IMR-90 (cell line): ENCODE results near the gene NUDT7. TPM values are rescaled to one million over a fixed set of nuclear protein-coding genes. Genes with fewer than 3 reads are reported as not detected.

Experiments used
- ATAC-seq: fragments of 200-7000 bp; cut with Tn5 transposase; 2 replicates; pipeline ENCODE4 v1.9.1; 2020; ENCODE audit warnings: low read depth, mild to moderate bottlenecking, moderate library complexity
- BruUV-seq: library from RNA; stranded (reverse); fragments of 400-500 nt; replicated peaks from 2 replicates; lab custom pipeline; 2021; lab: Mats Ljungman, UMichigan
- CTCF ChIA-PET: fragments of 300-600 bp; formaldehyde crosslinking; extraction: SDS; loops from one replicate; lab custom pipeline; 2021; ENCODE audit warnings: antibody characterized with exemption; lab: Yijun Ruan, JAX
- POLR2A ChIA-PET: fragments of 300-600 bp; sonication (Branson Sonifier 250); formaldehyde crosslinking; loops from one replicate; lab custom pipeline; 2022; ENCODE audit warnings: antibody characterized with exemption; ENCODE audit not compliant: unreplicated experiment; lab: Charles Lee
- DNase-seq: peaks from one replicate; pipeline ENCODE4 v3.0.0; 2013
- H2AFZ ChIP-seq: replicated peaks from 2 replicates; pipeline ENCODE3; 2013; ENCODE audit warnings: low read length, mild to moderate bottlenecking; ENCODE audit not compliant: poor library complexity
- H2AK5ac ChIP-seq: 2 replicates; pipeline ENCODE4 v1.6.1; 2013; ENCODE audit warnings: low read depth, low read length, inconsistent platforms
- H2AK9ac ChIP-seq: replicated peaks from 2 replicates; pipeline ENCODE3; 2013; ENCODE audit warnings: mild to moderate bottlenecking, low read depth, low read length, moderate library complexity; ENCODE audit not compliant: poor library complexity
- H2BK120ac ChIP-seq: 2 replicates; pipeline ENCODE4 v1.6.1; 2013; ENCODE audit warnings: low read depth, low read length, inconsistent platforms
- H2BK15ac ChIP-seq: 3 replicates; pipeline ENCODE4 v1.6.1; 2013; ENCODE audit warnings: low read depth, low read length, inconsistent platforms
- H2BK20ac ChIP-seq: 2 replicates; pipeline ENCODE4 v1.6.1; 2013; ENCODE audit warnings: low read depth, mild to moderate bottlenecking, inconsistent platforms, low read length, moderate library complexity
- H2BK5ac ChIP-seq: 2 replicates; pipeline ENCODE4 v1.6.1; 2013; ENCODE audit warnings: mild to moderate bottlenecking, low read depth, low read length, inconsistent platforms; ENCODE audit not compliant: poor library complexity, severe bottlenecking
- H3K14ac ChIP-seq: replicated peaks from 2 replicates; pipeline ENCODE4 v1.6.1; 2013; ENCODE audit warnings: low read depth, low read length, inconsistent platforms
- H3K18ac ChIP-seq: 2 replicates; pipeline ENCODE4 v1.6.1; 2013; ENCODE audit warnings: low read depth, low read length, control low read depth
- H3K23ac ChIP-seq: 2 replicates; pipeline ENCODE4 v1.6.1; 2013; ENCODE audit warnings: low read depth, low read length, inconsistent platforms
- H3K27ac ChIP-seq: 2 replicates; pipeline ENCODE4 v1.5.1; 2013; ENCODE audit warnings: mild to moderate bottlenecking, control low read depth, low read length; ENCODE audit not compliant: insufficient read depth
- H3K27me3 ChIP-seq: 2 replicates; pipeline ENCODE4 v1.6.1; 2013; ENCODE audit warnings: low read length; ENCODE audit not compliant: control insufficient read depth, insufficient read depth
- H3K36me3 ChIP-seq: 2 replicates; pipeline ENCODE4 v1.6.1; 2013; ENCODE audit warnings: low read length, mixed read lengths; ENCODE audit not compliant: control insufficient read depth, insufficient read depth
- H3K4ac ChIP-seq: 2 replicates; pipeline ENCODE4 v1.6.1; 2013; ENCODE audit warnings: low read depth, low read length, inconsistent platforms
- H3K4me1 ChIP-seq: 2 replicates; pipeline ENCODE4 v1.6.1; 2013; ENCODE audit warnings: low read length, mixed read lengths; ENCODE audit not compliant: control insufficient read depth, insufficient read depth
- H3K4me2 ChIP-seq: 2 replicates; pipeline ENCODE4 v1.6.1; 2013; ENCODE audit warnings: low read depth, mild to moderate bottlenecking, control low read depth, low read length, moderate library complexity
- H3K4me3 ChIP-seq: 2 replicates; pipeline ENCODE4 v1.5.1; 2013; ENCODE audit warnings: low read depth, mild to moderate bottlenecking, control low read depth, low read length, moderate library complexity; ENCODE audit not compliant: insufficient read depth
- H3K56ac ChIP-seq: 2 replicates; pipeline ENCODE4 v1.6.1; 2013; ENCODE audit warnings: low read length, inconsistent platforms; ENCODE audit not compliant: insufficient read depth; ENCODE audit errors: extremely low read depth
- H3K79me1 ChIP-seq, 2 experiments: 2 replicates each; pipeline ENCODE4 v1.6.1; 2013; ENCODE audit warnings: low read length in 2 of 2, inconsistent platforms in 1 of 2, low read depth in 1 of 2
- H3K9ac ChIP-seq: 2 replicates; pipeline ENCODE4 v1.6.1; 2013; ENCODE audit warnings: low read depth, low read length, control low read depth
- H3K9me1 ChIP-seq: 2 replicates; pipeline ENCODE4 v1.6.1; 2013; ENCODE audit warnings: low read length, inconsistent platforms; ENCODE audit not compliant: insufficient read depth
- H3K9me3 ChIP-seq: 2 replicates; pipeline ENCODE4 v1.6.1; 2013; ENCODE audit warnings: low read length; ENCODE audit not compliant: control insufficient read depth, insufficient read depth
- H4K20me1 ChIP-seq: 2 replicates; pipeline ENCODE4 v1.6.1; 2013; ENCODE audit warnings: low read length, inconsistent platforms; ENCODE audit not compliant: insufficient read depth
- H4K5ac ChIP-seq: 2 replicates; pipeline ENCODE4 v1.6.1; 2013; ENCODE audit warnings: mild to moderate bottlenecking, low read depth, low read length, control low read depth
- H4K8ac ChIP-seq, 2 experiments: 2 replicates each; pipeline ENCODE4 v1.6.1; 2013; ENCODE audit warnings: low read depth in 2 of 2, low read length in 2 of 2, control low read depth in 1 of 2, inconsistent platforms in 1 of 2
- H4K91ac ChIP-seq: 2 replicates; pipeline ENCODE4 v1.6.1; 2013; ENCODE audit warnings: low read depth, low read length, inconsistent platforms; ENCODE audit not compliant: insufficient read depth
- CHD1 ChIP-seq: IDR thresholded peaks from 2 replicates; pipeline ENCODE4 v1.6.1; 2012; ENCODE audit warnings: low read depth, low read length, improper control_type of control experiment
- ELK1 ChIP-seq: fragments of 150-350 bp; IDR thresholded peaks from 2 replicates; pipeline ENCODE4 v1.6.1; 2016; ENCODE audit warnings: low read depth, mild to moderate bottlenecking, low read length, moderate library complexity, borderline replicate concordance
- FOS ChIP-seq: fragments of 150-350 bp; IDR thresholded peaks from 2 replicates; pipeline ENCODE4 v1.6.1; 2016; ENCODE audit warnings: low read depth, low read length
- MAFK ChIP-seq: IDR thresholded peaks from 2 replicates; pipeline ENCODE4 v1.6.1; 2012; ENCODE audit warnings: low read depth, low read length, improper control_type of control experiment
- MAZ ChIP-seq: IDR thresholded peaks from 2 replicates; pipeline ENCODE4 v1.6.1; 2012; ENCODE audit warnings: low read depth, mild to moderate bottlenecking, low read length, improper control_type of control experiment, moderate library complexity, borderline replicate concordance
- MXI1 ChIP-seq: IDR thresholded peaks from 2 replicates; pipeline ENCODE4 v1.6.1; 2012; ENCODE audit warnings: low read depth, mild to moderate bottlenecking, low read length, moderate library complexity, borderline replicate concordance
- NFE2L2 ChIP-seq: fragments of 150-350 bp; IDR thresholded peaks from 2 replicates; pipeline ENCODE4 v1.6.1; 2016; ENCODE audit warnings: low read depth, mild to moderate bottlenecking, low read length
- POLR2A ChIP-seq: IDR thresholded peaks from 2 replicates; pipeline ENCODE4 v1.6.1; 2012; ENCODE audit warnings: mild to moderate bottlenecking, low read depth, low read length
- RAD21 ChIP-seq: IDR thresholded peaks from 2 replicates; pipeline ENCODE4 v1.6.1; 2012; ENCODE audit warnings: low read length, improper control_type of control experiment
- RCOR1 ChIP-seq: IDR thresholded peaks from 2 replicates; pipeline ENCODE4 v1.6.1; 2012; ENCODE audit warnings: mild to moderate bottlenecking, low read length, improper control_type of control experiment; ENCODE audit not compliant: insufficient replicate concordance
- RFX5 ChIP-seq: IDR thresholded peaks from 2 replicates; pipeline ENCODE4 v1.8.0; 2012; ENCODE audit warnings: low read depth, mild to moderate bottlenecking, low read length, moderate library complexity
- SMC3 ChIP-seq: fragments of 150-350 bp; IDR thresholded peaks from 2 replicates; pipeline ENCODE4 v1.6.1; 2016; ENCODE audit warnings: low read depth, mild to moderate bottlenecking, antibody characterized with exemption, low read length, moderate library complexity
- USF2 ChIP-seq: fragments of 150-350 bp; IDR thresholded peaks from 2 replicates; pipeline ENCODE4 v1.6.1; 2017; ENCODE audit warnings: mild to moderate bottlenecking, antibody characterized with exemption, low read length, low read depth
- WGBS, 2 experiments: methylation state at CpG; one replicate each; pipeline versions ENCODE4 v1.1.5 to v1.1.7; 2013; ENCODE audit warnings: missing lambda C conversion rate in 2 of 2; ENCODE audit not compliant: insufficient read length in 1 of 2; ENCODE audit errors: extremely low coverage in 2 of 2; 5-methylcytosine and 5-hydroxymethylcytosine counted together
- dilution Hi-C: fragments of 300-500 bp; cut with HindIII; formaldehyde crosslinking; loops from one replicate; pipeline ENCODE4 v1.14.3; 2018; ENCODE audit warnings: low sequenced_read_pairs; ENCODE audit not compliant: unreplicated experiment
- in situ Hi-C: fragments of 300-500 bp; cut with MboI; formaldehyde crosslinking; loops from 3 replicates; pipeline ENCODE4 v1.14.3; 2019; ENCODE audit warnings: low sequenced_read_pairs, inconsistent platforms, mixed read lengths
- intact Hi-C: fragments of 100-400 bp; cut with micrococcal nuclease; formaldehyde crosslinking; loops from 2 replicates; pipeline ENCODE4 v1.10.0; 2022
- polyA plus RNA-seq, 3 experiments: library from polyadenylated mRNA; depleted of rRNA; stranded (reverse); fragments of >200 nt; gene quantifications; 2 replicates each; pipeline ENCODE4 v1.2.3, GENCODE V29; 2012; ENCODE audit warnings: low replicate concordance in 1 of 3
- total RNA-seq: library from RNA; depleted of rRNA; stranded (reverse); fragments of >200 nt; gene quantifications from 2 replicates; pipeline ENCODE4 v1.2.3, GENCODE V29; 2012

Gene NUDT7
- total and polyA plus RNA-seq, 2 of the 4 experiments (the other 2 are of a cell fraction): 4.3 to 6.2 TPM

GRCh38 chr16:77787452-77787851 lies 65.1 kb downstream of the NUDT7 start:
- Histone ChIP-seq H2AK5ac (no peak overlapping the region), H3K4me3 (no peak overlapping the region), H4K8ac (no peak overlapping the region), H2BK120ac (peak overlapping the region; percentile 39; the same call in 1 of the 2 replicates), H3K9me1 (no peaks in the 10 kb centered on the region; the same call in 1 of the 2 replicates), H3K9me3 (no peaks in the 10 kb centered on the region), H3K14ac (no peak overlapping the region), H3K9ac (no peak overlapping the region), H4K5ac (no peak overlapping the region), H2AK9ac (no peak overlapping the region), H4K20me1 (no peaks in the 10 kb centered on the region), H3K36me3 (no peaks in the 10 kb centered on the region), H3K27ac (no peak overlapping the region), H3K23ac (no peak overlapping the region), H2BK15ac (no peak overlapping the region), H3K56ac (no peak overlapping the region), H3K79me1 (peaks cover 0 to 3% of the 10 kb centered on the region in 2 experiments; a peak in 3 of 4 replicates), H3K4ac (no peak overlapping the region), H3K4me2 (no peak overlapping the region), H3K4me1 (peaks cover 9% of the 10 kb centered on the region), H3K18ac (no peak overlapping the region), H2BK5ac (no peak overlapping the region), H2AFZ (no peak overlapping the region), H3K27me3 (peaks cover 4% of the 10 kb centered on the region; the same call in 1 of the 2 replicates), H4K91ac (no peak overlapping the region), H2BK20ac (no peak overlapping the region)
- WGBS, 2 experiments: no CpG with 5 or more reads among the region's 2 CpGs
- ATAC-seq (no peak), DNase-seq (no peak)
- no TSS peak for BruUV-seq
- in situ Hi-C loops: no loop called here
- POLR2A ChIA-PET: no interaction called here
- TF ChIP-seq RFX5: no peak
- no peak for TF ChIP-seq ELK1
- no peak for TF ChIP-seq RAD21
- TF ChIP-seq MXI1: no peak
- no peak for TF ChIP-seq MAFK
- no peak for TF ChIP-seq USF2
- no peak for TF ChIP-seq FOS
- TF ChIP-seq NFE2L2: no peak
- no peak for TF ChIP-seq RCOR1
- TF ChIP-seq SMC3: no peak
- TF ChIP-seq MAZ: no peak
- TF ChIP-seq POLR2A: no peak
- TF ChIP-seq CHD1: no peak
- intact Hi-C loops: no loop called here
- CTCF ChIA-PET: interaction anchor here (0.6 kb wide), 1 partner anchor 26 kb away, joined by 3 read pairs; no protein-coding TSS in a partner anchor
- dilution Hi-C loops: no loop called here
